Ovary (tissue), 9 donors: ENCODE results near the gene PDE4D. TPM values are rescaled to one million over a fixed set of nuclear protein-coding genes. Genes with fewer than 3 reads are reported as not detected.
A peak's percentile ranks its signal among the peaks of the same experiment; 100 is the strongest.

Source experiments
- DNase-seq, 5 donors: peaks; one replicate each; pipeline ENCODE4 v3.0.0-alpha.2; 2019 to 2020
- H3K27ac ChIP-seq, 2 donors: fragments of 200-600 bp; one replicate each; pipeline versions ENCODE4 v1.5.1 to v1.8.0; 2019 to 2022
- H3K27me3 ChIP-seq: fragments of 200-600 bp; one replicate; pipeline ENCODE4 v1.8.0; 2022
- H3K36me3 ChIP-seq: fragments of 200-600 bp; sonication (generic); one replicate; pipeline ENCODE4 v1.5.1; 2019
- H3K4me1 ChIP-seq: one replicate; pipeline ENCODE4 v1.8.1; 2013; ENCODE audit warnings: mild to moderate bottlenecking, moderate library complexity; ENCODE audit not compliant: insufficient read depth
- H3K4me3 ChIP-seq: fragments of 200-600 bp; sonication (generic); one replicate; pipeline ENCODE4 v1.5.1; 2017
- H3K9me3 ChIP-seq, 2 donors: fragments of 200-600 bp in 1 of 2; sonication (generic) in 1 of 2; one replicate each; pipeline versions ENCODE4 v1.5.1 to v1.8.1; 2013 to 2019; ENCODE audit warnings: mild to moderate bottlenecking in 1 of 2, moderate library complexity in 1 of 2
- CTCF ChIP-seq, 3 donors: fragments of 450-650 bp in 2 of 3; fragments of 200-600 bp in 1 of 3; IDR thresholded peaks; one replicate each; pipeline versions ENCODE4 v1.5.1 to v1.8.0; 2016 to 2022; ENCODE audit warnings: antibody characterized with exemption in 3 of 3, mild to moderate bottlenecking in 1 of 3
- EP300 ChIP-seq: sonication (generic); formaldehyde crosslinking; IDR thresholded peaks from one replicate; pipeline ENCODE4 v1.6.1; 2017; ENCODE audit warnings: antibody characterized with exemption
- POLR2A ChIP-seq: fragments of 450-650 bp; IDR thresholded peaks from one replicate; pipeline ENCODE4 v1.6.1; 2017; ENCODE audit warnings: antibody characterized with exemption, mild to moderate bottlenecking, moderate library complexity
- WGBS, 3 donors: extraction: QIAGEN DNeasy Blood & Tissue Kit in 1 of 3; methylation state at CpG; one replicate each; pipeline versions ENCODE4 v1.1.5 to v1.1.7; 2013 to 2017; 5-methylcytosine and 5-hydroxymethylcytosine counted together
- intact Hi-C, 4 donors: fragments of 100-400 bp; cut with DNase I; formaldehyde crosslinking; loops; one replicate each; pipeline versions ENCODE4 v1.11.0 to v1.15.1; 2022 to 2023
- polyA plus RNA-seq, 2 donors: library from polyadenylated mRNA; stranded (reverse); fragments of 200-250 nt in 1 of 2; fragments of 350-450 nt in 1 of 2; fragmentation: Illumina TruSeq in 1 of 2; extraction: RNeasy Lipid Tissue Mini Kit (QIAGEN cat#74804) in 1 of 2; gene quantifications; one replicate each; pipeline ENCODE4 v1.2.3, GENCODE V29; 2013 to 2014
- total RNA-seq, 7 donors: library from RNA; depleted of rRNA in 2 of 7; stranded (reverse); fragments of >200 nt in 2 of 7; fragmentation: NEBNext Ultra II Directional in 3 of 7; extraction: Animal tissue kit (Norgen Biotek cat#: 25700) in 3 of 7; gene quantifications; one replicate each; pipeline versions ENCODE4 v1.1.0 to v1.2.4, GENCODE V29; 2016 to 2023
- donor health status: DM: no; HTN: no; CAD: no; lungs with moderate emphysema.
- donor health status: DM: no; HTN: no; CAD: no.
- donor health status: Bipolar disorder and iron deficiency.
- donor health status: DM: yes; HTN: yes; CAD: no.
- donor health status: DM: no; HTN: no; CAD: no.
- donor health status: DM: yes; HTN: yes; CAD: no.

Gene PDE4D
- total and polyA plus RNA-seq, 9 donors, result 1.3 to 67.6 (median 8.4) TPM

- Histone ChIP-seq H3K9me3 (no peaks in the 10 kb centered on the region), H3K4me1 (no peaks in the 10 kb centered on the region), H3K27me3 (no peaks in the 10 kb centered on the region), H3K27ac (no peak overlapping the region), H3K36me3 (no peaks in the 10 kb centered on the region), H3K4me3 (no peak overlapping the region)
- TF ChIP-seq CTCF (IDR thresholded peaks at IDR 0.05) (no peak), EP300 (no peak), POLR2A (no peak)
- WGBS, 3 donors, result 67 to 88% (median 85%) methylated on average over 2 of the region's 2 CpGs
- intact Hi-C loops, result no loop called here
- no peak for DNase-seq
Observed at GRCh38 chr5:59276325-59276675, 617.2 kb downstream of the PDE4D start.

- TF ChIP-seq POLR2A (no peak), EP300 (no peak), CTCF (IDR thresholded peaks at IDR 0.05) (no peak)
- DNase-seq, result peak in 1 of 5 donors; percentile 12
- WGBS, 3 donors, result 5 to 8% (median 7%) methylated on average over 16 of the region's 16 CpGs
- H3K4me3 ChIP-seq, result peak overlapping the region; percentile 37
- H3K36me3 ChIP-seq, result no peaks in the 10 kb centered on the region
- no peaks in the 10 kb centered on the region for H3K4me1 ChIP-seq
- intact Hi-C loops, result no loop called here
- no peaks in the 10 kb centered on the region for H3K27me3 ChIP-seq
- H3K27ac ChIP-seq, result no peak overlapping the region
- H3K9me3 ChIP-seq, result no peaks in the 10 kb centered on the region
Observed at GRCh38 chr5:59275510-59276324, 617.8 kb downstream of the PDE4D start.

- no peaks in the 10 kb centered on the region for H3K36me3 ChIP-seq
- no peaks in the 10 kb centered on the region for H3K27me3 ChIP-seq
- no peak overlapping the region for H3K27ac ChIP-seq
- intact Hi-C loops, result no loop called here
- DNase-seq, result no peak
- WGBS, 3 donors, result 21 to 36% (median 24%) methylated on average over 5 of the region's 5 CpGs
- H3K4me1 ChIP-seq, result no peaks in the 10 kb centered on the region
- no peak for TF ChIP-seq POLR2A
- no peak for TF ChIP-seq EP300
- no peak for TF ChIP-seq CTCF (IDR thresholded peaks at IDR 0.05)
- peak overlapping the region; percentile 37 for H3K4me3 ChIP-seq
- no peaks in the 10 kb centered on the region for H3K9me3 ChIP-seq
Observed at GRCh38 chr5:59275170-59275509, 618.4 kb downstream of the PDE4D start.

GRCh38 chr5:59274106-59274636 is 619.4 kb downstream of the PDE4D start:
- no peak for DNase-seq
- 77 to 87% (median 87%) methylated on average over 4 of the region's 4 CpGs for WGBS, 3 donors
- intact Hi-C loops, result no loop called here

More at GRCh38 chr5:59274106-59274636, 619.4 kb downstream of the PDE4D start:
- no peaks in the 10 kb centered on the region for H3K36me3 ChIP-seq
- no peak overlapping the region for H3K27ac ChIP-seq
- no peaks in the 10 kb centered on the region for H3K4me1 ChIP-seq
- peak overlapping the region; percentile 37 for H3K4me3 ChIP-seq
- H3K9me3 ChIP-seq, result no peaks in the 10 kb centered on the region
- TF ChIP-seq POLR2A (no peak), CTCF (IDR thresholded peaks at IDR 0.05) (no peak), EP300 (no peak)
- H3K27me3 ChIP-seq, result no peaks in the 10 kb centered on the region
